ENCODE results near the gene TEN1. TPM values are rescaled to one million over a fixed set of nuclear protein-coding genes. Genes with fewer than 3 reads are reported as not detected.

TEN1 gene
- total RNA-seq, 4 donors from 2014 or later: 24.6 to 40.6 (median 26.2) TPM

DNA sequence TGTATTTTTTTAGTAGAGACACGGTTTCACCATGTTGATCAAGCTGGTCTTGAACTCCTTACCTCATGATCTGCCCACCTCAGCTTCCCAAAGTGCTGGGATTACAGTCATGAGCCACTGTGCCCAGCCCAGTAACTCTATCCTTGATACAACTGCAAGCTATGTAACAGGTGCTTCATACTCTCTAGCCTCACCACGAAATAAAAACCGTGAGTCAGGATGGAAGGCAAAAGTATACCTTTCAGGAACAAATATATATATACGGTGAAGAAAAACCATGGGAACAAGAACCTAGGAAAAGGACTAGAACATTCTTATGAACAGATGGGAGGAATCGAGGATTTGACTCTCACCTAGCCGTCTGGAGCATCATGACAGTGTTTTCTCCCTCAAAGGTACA lies 28.6 kb upstream of the TEN1 start:
- no peaks in the 10 kb centered on the region for H3K9me3 ChIP-seq
- TF ChIP-seq, protein P1, sequence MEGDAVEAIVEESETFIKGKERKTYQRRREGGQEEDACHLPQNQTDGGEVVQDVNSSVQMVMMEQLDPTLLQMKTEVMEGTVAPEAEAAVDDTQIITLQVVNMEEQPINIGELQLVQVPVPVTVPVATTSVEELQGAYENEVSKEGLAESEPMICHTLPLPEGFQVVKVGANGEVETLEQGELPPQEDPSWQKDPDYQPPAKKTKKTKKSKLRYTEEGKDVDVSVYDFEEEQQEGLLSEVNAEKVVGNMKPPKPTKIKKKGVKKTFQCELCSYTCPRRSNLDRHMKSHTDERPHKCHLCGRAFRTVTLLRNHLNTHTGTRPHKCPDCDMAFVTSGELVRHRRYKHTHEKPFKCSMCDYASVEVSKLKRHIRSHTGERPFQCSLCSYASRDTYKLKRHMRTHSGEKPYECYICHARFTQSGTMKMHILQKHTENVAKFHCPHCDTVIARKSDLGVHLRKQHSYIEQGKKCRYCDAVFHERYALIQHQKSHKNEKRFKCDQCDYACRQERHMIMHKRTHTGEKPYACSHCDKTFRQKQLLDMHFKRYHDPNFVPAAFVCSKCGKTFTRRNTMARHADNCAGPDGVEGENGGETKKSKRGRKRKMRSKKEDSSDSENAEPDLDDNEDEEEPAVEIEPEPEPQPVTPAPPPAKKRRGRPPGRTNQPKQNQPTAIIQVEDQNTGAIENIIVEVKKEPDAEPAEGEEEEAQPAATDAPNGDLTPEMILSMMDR (IDR thresholded peaks at IDR 0.05): no peak
- no peak for TF ChIP-seq POLR2A (IDR thresholded peaks at IDR 0.05)
- no peak overlapping the region for H3K4me3 ChIP-seq
- H3K36me3 ChIP-seq: peaks cover 42 to 100% (median 66%) of the 10 kb centered on the region in 3 donors
- intact Hi-C loops (cut with DNase I): no loop called here
- H3K4me1 ChIP-seq: no peaks in the 10 kb centered on the region
- DNase-seq: no peak
- WGBS, 2 donors: 86 to 91% methylated on average over 6 of the region's 6 CpGs
- H3K27me3 ChIP-seq: no peaks in the 10 kb centered on the region
- no peak overlapping the region for H3K27ac ChIP-seq

DNA sequence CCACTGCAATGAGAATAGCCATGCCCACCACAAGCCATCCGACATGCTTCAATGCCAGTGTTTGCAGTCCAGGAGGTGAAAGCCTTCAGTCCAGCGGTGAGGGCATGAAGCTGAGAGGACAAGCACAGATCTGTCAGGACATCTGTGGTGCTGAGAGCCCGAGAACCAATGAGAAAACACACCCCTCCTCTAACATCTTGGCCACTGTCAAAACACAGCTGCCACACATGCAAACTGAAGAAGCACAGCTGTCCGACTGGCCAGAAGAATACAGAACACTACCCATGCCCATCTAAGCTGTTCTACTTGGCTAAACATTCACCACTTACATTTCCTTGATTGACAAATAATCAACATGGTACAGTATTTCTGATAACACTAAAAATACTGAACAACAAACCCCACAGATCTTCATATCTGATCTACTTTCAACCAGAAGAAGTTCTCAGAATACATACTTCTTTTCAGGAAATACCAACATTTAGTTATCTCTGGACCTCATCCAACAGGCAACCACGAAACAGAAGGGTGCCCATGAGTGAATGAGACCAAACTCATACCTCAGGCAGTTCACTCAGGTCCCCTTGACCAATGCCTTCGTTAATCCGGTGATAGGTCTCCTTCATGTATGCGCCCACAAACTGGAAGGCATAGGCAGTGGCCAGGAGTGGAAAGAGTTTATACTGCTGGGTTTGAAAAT lies 28.0 kb upstream of the TEN1 start:
- Histone ChIP-seq H3K4me3 (no peak overlapping the region), H3K36me3 (peaks cover 47 to 100% (median 65%) of the 10 kb centered on the region in 3 donors), H3K27ac (no peak overlapping the region), H3K9me3 (no peaks in the 10 kb centered on the region), H3K27me3 (no peaks in the 10 kb centered on the region), H3K4me1 (no peaks in the 10 kb centered on the region)
- intact Hi-C loops (cut with DNase I): no loop called here
- 73 to 92% methylated on average over 7 to 8 of the region's 8 CpGs for WGBS, 2 donors
- DNase-seq: no peak
- TF ChIP-seq, protein P1 (IDR thresholded peaks at IDR 0.05): no peak
- no peak for TF ChIP-seq POLR2A (IDR thresholded peaks at IDR 0.05)

DNA sequence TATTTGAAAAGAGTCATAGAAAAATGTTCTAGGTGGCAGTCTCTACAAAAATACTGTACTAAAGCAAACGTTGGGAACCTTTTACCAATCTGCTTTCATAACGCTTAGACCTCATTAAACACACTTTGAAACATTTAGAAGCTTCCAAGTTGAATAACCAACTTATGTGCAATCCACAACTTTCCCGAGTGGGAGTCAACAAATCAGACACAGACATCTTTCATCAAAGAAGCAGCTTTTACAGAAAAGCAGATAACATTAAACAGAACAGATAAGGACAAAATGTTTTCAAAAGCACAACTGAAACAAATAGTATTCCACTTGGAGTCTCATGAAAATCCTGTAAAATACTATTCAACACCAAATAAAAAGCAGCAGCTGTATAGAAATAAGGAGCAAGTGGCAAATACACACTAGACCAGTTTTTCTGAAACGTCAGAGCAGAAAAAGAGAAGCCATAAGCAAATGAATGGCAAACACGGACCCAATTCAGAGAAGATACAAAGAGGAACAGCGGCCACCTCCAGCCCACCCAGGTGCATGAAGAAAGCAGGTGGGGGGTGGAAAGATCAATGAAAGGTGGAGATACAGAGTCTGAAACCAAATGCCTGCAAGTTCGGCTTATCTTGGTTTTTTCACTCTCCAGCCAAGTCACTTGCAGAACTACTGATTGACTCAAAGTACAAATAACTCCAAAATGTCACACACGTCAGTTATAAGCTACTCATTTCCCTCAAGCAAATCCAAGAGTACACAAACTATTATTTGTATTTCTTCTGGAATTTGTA lies 19.8 kb upstream of the TEN1 start:
- 69 to 75% methylated on average over 8 of the region's 8 CpGs for WGBS, 2 donors
- Histone ChIP-seq H3K9me3 (no peaks in the 10 kb centered on the region), H3K27me3 (no peaks in the 10 kb centered on the region), H3K27ac (no peak overlapping the region), H3K36me3 (peaks cover 17 to 77% (median 18%) of the 10 kb centered on the region in 3 donors), H3K4me3 (no peak overlapping the region), H3K4me1 (peaks cover 0 to 3% (median 0%) of the 10 kb centered on the region in 3 donors)
- no peak for TF ChIP-seq POLR2A (IDR thresholded peaks at IDR 0.05)
- TF ChIP-seq, protein P1 (IDR thresholded peaks at IDR 0.05): no peak
- DNase-seq: no peak
- intact Hi-C loops (cut with DNase I): no loop called here

DNA sequence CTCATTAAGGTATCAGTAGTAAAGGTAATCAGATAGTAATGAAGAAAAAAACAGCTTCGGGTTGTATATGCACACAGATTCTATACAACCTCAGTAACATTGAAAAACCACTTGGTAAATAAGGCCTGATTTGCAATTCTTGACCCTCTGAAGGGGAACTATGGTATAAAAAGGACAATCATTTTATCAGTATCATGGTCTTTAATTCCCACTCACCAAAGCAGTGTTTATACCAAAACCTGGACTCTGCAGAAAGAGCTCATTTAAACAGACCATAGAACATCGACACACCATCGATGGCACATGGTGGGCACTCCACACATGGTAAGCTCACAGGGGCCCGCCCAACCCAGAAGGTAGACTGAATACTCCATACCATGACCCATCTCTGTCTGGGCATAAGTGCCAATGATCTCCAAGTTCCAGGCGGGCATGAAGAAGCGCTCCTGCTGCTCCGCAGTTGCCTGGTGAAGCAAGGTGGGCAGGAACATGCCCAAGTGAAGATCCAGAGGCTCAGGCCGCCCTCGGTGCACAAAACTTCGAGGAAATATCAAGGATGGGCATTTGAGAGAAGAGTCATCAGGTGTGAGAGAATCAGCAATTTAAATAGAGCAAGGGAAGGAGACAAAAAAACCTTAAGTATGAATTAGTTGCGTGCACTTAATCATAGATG lies 19.1 kb upstream of the TEN1 start:
- no peak for DNase-seq
- intact Hi-C loops (cut with DNase I): no loop called here
- Histone ChIP-seq H3K27me3 (no peaks in the 10 kb centered on the region), H3K4me1 (peaks cover 0 to 3% (median 0%) of the 10 kb centered on the region in 3 donors), H3K4me3 (no peak overlapping the region), H3K9me3 (no peaks in the 10 kb centered on the region), H3K27ac (no peak overlapping the region), H3K36me3 (peaks cover 12 to 75% (median 13%) of the 10 kb centered on the region in 3 donors)
- WGBS, 2 donors: 88 to 93% methylated on average over 11 of the region's 11 CpGs
- TF ChIP-seq POLR2A (IDR thresholded peaks at IDR 0.05): no peak
- TF ChIP-seq, protein P1 (IDR thresholded peaks at IDR 0.05): no peak

Data from esophagus squamous epithelium (tissue), 5 donors.